Measurements from ENCODE around the gene SCUBE3.

SCUBE3 gene

DNA sequence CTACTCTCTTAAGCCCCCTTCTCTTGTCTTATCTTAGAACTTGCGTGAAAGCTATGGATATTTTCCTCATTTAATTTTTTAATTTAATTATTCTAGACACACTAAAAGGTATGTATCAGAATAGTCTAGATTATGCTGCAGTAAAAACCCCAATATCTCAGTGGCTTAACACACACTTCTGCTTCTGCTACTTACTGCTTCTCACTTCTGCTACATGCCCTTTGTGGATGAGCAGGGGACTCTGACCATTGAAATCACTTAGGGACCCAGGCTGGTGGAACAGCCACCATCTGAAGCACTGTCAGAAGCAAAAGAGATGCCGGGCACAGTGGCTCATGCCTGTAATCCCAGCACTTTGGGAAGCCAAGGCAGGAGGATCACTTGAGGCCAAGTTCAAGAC lies 27.2 kb upstream of the SCUBE3 start:
- TF ChIP-seq, protein P1, sequence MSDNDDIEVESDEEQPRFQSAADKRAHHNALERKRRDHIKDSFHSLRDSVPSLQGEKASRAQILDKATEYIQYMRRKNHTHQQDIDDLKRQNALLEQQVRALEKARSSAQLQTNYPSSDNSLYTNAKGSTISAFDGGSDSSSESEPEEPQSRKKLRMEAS (IDR thresholded peaks at IDR 0.05), result no peak
- TF ChIP-seq NFIC (IDR thresholded peaks at IDR 0.05) (no peak), EP300 (IDR thresholded peaks at IDR 0.05; ENCODE audit: borderline replicate concordance) (no peak), CREB1 (IDR thresholded peaks at IDR 0.05; ENCODE audit: low read depth) (no peak), RAD21 (IDR thresholded peaks at IDR 0.05; ENCODE audit: low read depth) (no peak), TEAD4 (IDR thresholded peaks at IDR 0.05) (no peak), TCF12 (IDR thresholded peaks at IDR 0.05; ENCODE audit: low read depth) (no peak), FOXM1 (IDR thresholded peaks at IDR 0.05; ENCODE audit: borderline replicate concordance, low read depth) (no peak), TAF1 (IDR thresholded peaks at IDR 0.05; ENCODE audit: low read depth) (no peak), CEBPB (IDR thresholded peaks at IDR 0.05) (no peak), YY1 (IDR thresholded peaks at IDR 0.05; ENCODE audit: low read depth) (no peak), REST (IDR thresholded peaks at IDR 0.05; ENCODE audit: low read depth) (no peak), EGR1 (IDR thresholded peaks at IDR 0.05) (no peak), USF1 (IDR thresholded peaks at IDR 0.05) (no peak), ZBTB7A (IDR thresholded peaks at IDR 0.05; ENCODE audit: low read depth) (no peak)

- no peak for TF ChIP-seq USF1 (IDR thresholded peaks at IDR 0.05)
Observed at GRCh38 chr6:35188886-35189285, 24.9 kb upstream of the SCUBE3 start.

- TF ChIP-seq EGR1 (IDR thresholded peaks at IDR 0.05) (no peak), REST (IDR thresholded peaks at IDR 0.05; ENCODE audit: low read depth) (no peak), CEBPB (IDR thresholded peaks at IDR 0.05) (no peak), YY1 (IDR thresholded peaks at IDR 0.05; ENCODE audit: low read depth) (no peak), TAF1 (IDR thresholded peaks at IDR 0.05; ENCODE audit: low read depth) (no peak), ZBTB7A (IDR thresholded peaks at IDR 0.05; ENCODE audit: low read depth) (no peak), USF1 (IDR thresholded peaks at IDR 0.05) (no peak), TCF12 (IDR thresholded peaks at IDR 0.05; ENCODE audit: low read depth) (no peak), RAD21 (IDR thresholded peaks at IDR 0.05; ENCODE audit: low read depth) (no peak), EP300 (IDR thresholded peaks at IDR 0.05; ENCODE audit: borderline replicate concordance) (no peak), TEAD4 (IDR thresholded peaks at IDR 0.05) (no peak), NFIC (IDR thresholded peaks at IDR 0.05) (no peak), CREB1 (IDR thresholded peaks at IDR 0.05; ENCODE audit: low read depth) (no peak), FOXM1 (IDR thresholded peaks at IDR 0.05; ENCODE audit: borderline replicate concordance, low read depth) (no peak)
- TF ChIP-seq, protein P1 (IDR thresholded peaks at IDR 0.05), result no peak
Observed at GRCh38 chr6:35190306-35190705, 23.4 kb upstream of the SCUBE3 start.

DNA sequence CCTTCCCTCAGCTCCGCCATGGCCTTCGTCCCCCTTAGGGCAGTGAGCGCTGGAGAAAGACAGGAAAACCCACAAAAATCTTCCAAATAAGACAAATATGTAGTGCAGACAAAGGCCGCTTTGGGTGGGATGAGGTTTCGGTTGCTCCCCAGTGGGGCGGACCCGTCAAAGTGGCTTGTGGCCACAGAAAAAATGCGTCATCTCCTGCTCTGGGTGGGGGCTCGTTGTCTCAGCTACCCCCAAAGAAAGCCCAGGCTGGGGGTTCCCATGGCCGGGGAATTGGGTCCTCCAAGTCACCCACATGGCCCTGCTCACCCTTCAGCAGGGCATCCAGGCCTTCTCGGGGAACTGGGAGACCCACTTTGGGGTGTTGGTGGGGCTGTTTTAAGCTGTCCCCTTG lies 21.9 kb upstream of the SCUBE3 start:
- TF ChIP-seq TCF12 (IDR thresholded peaks at IDR 0.05; ENCODE audit: low read depth) (no peak), USF1 (IDR thresholded peaks at IDR 0.05) (no peak), TAF1 (IDR thresholded peaks at IDR 0.05; ENCODE audit: low read depth) (no peak), YY1 (IDR thresholded peaks at IDR 0.05; ENCODE audit: low read depth) (no peak), REST (IDR thresholded peaks at IDR 0.05; ENCODE audit: low read depth) (no peak), NFIC (IDR thresholded peaks at IDR 0.05) (no peak), ZBTB7A (IDR thresholded peaks at IDR 0.05; ENCODE audit: low read depth) (no peak)
- TF ChIP-seq, protein P1 (IDR thresholded peaks at IDR 0.05), result no peak
